Gastroesophageal sphincter (tissue), 4 donors: Measurements from ENCODE around the gene CINP. TPM values are rescaled to one million over a fixed set of nuclear protein-coding genes. Genes with fewer than 3 reads are reported as not detected.
A peak's percentile ranks its signal among the peaks of the same experiment; 100 is the strongest.

Source experiments
- ATAC-seq: fragments of 150-250 bp; one replicate; pipeline ENCODE4 v1.9.1; 2016; ENCODE audit warnings: mild to moderate bottlenecking, moderate library complexity
- H3K27ac ChIP-seq, 4 donors: fragments of 200-600 bp; sonication (generic) in 3 of 4; 1 replicate in 3 of 4; 2 replicates in 1 of 4; pipeline ENCODE4 v1.5.1; 2016 to 2019
- H3K27me3 ChIP-seq: fragments of 200-600 bp; sonication (generic); one replicate; pipeline ENCODE4 v1.5.1; 2019
- H3K36me3 ChIP-seq, 2 donors: fragments of 200-600 bp; sonication (generic); one replicate each; pipeline ENCODE4 v1.5.1; 2019; ENCODE audit warnings: control low read depth in 1 of 2
- H3K4me1 ChIP-seq, 3 donors: fragments of 200-600 bp; sonication (generic); 1 replicate in 2 of 3; 2 replicates in 1 of 3; pipeline ENCODE4 v1.5.1; 2016 to 2019; ENCODE audit warnings: control low read depth in 2 of 3
- H3K4me3 ChIP-seq, 2 donors: fragments of 200-600 bp; sonication (generic); one replicate each; pipeline ENCODE4 v1.5.1; 2019; ENCODE audit warnings: mild to moderate bottlenecking in 1 of 2, moderate library complexity in 1 of 2
- H3K9me3 ChIP-seq, 3 donors: fragments of 200-600 bp; sonication (generic); one replicate each; pipeline ENCODE4 v1.5.1; 2017 to 2019; ENCODE audit warnings: control low read depth in 2 of 3
- EP300 ChIP-seq: sonication (generic); formaldehyde crosslinking; IDR thresholded peaks from one replicate; pipeline ENCODE4 v1.6.1; 2017; ENCODE audit warnings: antibody characterized with exemption, mild to moderate bottlenecking
- POLR2A ChIP-seq, 2 donors: fragments of 450-650 bp; IDR thresholded peaks; one replicate each; pipeline ENCODE4 v1.6.1; 2017; ENCODE audit warnings: antibody characterized with exemption in 2 of 2, mild to moderate bottlenecking in 2 of 2, moderate library complexity in 1 of 2
- POLR2AphosphoS5 ChIP-seq: sonication (generic); formaldehyde crosslinking; IDR thresholded peaks from one replicate; pipeline ENCODE4 v1.6.1; 2017; ENCODE audit warnings: antibody characterized with exemption
- WGBS, 2 donors: methylation state at CpG; one replicate each; pipeline ENCODE4 v1.1.5; 2018; ENCODE audit warnings: low coverage in 1 of 2; 5-methylcytosine and 5-hydroxymethylcytosine counted together
- total RNA-seq, 4 donors: library from RNA; depleted of rRNA; stranded (reverse); fragments of >200 nt; gene quantifications; one replicate each; pipeline ENCODE4 v1.1.0, GENCODE V29; 2016
- TF ChIP-seq, protein P1 (sequence below), 4 experiments: fragments of 200-600 bp in 2 of 4; fragments of 450-650 bp in 2 of 4; sonication (generic) in 1 of 4; IDR thresholded peaks; one replicate each; pipeline ENCODE4 v1.5.1; 2017 to 2019; ENCODE audit warnings: antibody characterized with exemption in 4 of 4, mild to moderate bottlenecking in 2 of 4, moderate library complexity in 2 of 4

The CINP gene
- total RNA-seq, 4 donors from 2014 or later, result 26.3 to 52.1 (median 29.3) TPM

DNA sequence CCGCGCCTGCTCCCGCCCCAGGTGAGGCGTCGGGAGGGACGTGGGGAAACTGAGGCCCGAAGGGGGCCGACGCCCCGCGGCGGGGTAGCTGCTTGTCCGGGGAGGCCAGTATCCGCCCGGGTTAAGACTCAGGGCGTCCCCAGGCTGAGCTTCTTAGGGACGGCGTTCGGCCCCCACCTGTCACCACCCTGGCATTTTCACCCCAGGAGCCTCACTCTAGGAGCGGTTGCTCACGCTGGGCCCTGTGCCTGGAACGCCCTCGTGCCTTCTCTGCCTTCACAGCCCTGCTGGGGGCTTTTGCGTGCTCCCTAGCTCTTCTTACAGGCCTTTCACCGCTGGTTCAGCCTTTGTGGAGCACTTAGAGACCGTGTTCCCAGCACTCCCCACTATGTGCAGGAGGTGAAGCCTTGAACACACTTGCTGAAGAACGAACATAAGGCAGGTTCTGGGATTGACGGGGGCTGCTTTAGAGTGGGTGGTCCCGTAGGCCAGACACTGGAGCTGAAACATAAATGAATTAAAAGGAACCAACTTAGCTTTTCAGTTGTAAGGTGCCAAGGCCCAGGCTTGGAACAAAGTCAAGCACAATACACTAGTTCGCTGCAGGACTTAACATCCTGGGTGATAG is 42.5 kb downstream of the CINP start:
- peak overlapping the region; percentile 37 to 82 for H3K4me3 ChIP-seq
- WGBS, 2 donors, result 25 to 100% methylated on average over 1 to 4 of the region's 30 CpGs
- ATAC-seq, result peak; percentile 26
- H3K36me3 ChIP-seq, result no peaks in the 10 kb centered on the region
- no peaks in the 10 kb centered on the region for H3K9me3 ChIP-seq
- no peaks in the 10 kb centered on the region for H3K27me3 ChIP-seq
- peaks cover 2 to 57% (median 19%) of the 10 kb centered on the region in 3 donors for H3K4me1 ChIP-seq
- peak overlapping the region; percentile 66 to 98 (median 96) for H3K27ac ChIP-seq
- TF ChIP-seq, protein P1, sequence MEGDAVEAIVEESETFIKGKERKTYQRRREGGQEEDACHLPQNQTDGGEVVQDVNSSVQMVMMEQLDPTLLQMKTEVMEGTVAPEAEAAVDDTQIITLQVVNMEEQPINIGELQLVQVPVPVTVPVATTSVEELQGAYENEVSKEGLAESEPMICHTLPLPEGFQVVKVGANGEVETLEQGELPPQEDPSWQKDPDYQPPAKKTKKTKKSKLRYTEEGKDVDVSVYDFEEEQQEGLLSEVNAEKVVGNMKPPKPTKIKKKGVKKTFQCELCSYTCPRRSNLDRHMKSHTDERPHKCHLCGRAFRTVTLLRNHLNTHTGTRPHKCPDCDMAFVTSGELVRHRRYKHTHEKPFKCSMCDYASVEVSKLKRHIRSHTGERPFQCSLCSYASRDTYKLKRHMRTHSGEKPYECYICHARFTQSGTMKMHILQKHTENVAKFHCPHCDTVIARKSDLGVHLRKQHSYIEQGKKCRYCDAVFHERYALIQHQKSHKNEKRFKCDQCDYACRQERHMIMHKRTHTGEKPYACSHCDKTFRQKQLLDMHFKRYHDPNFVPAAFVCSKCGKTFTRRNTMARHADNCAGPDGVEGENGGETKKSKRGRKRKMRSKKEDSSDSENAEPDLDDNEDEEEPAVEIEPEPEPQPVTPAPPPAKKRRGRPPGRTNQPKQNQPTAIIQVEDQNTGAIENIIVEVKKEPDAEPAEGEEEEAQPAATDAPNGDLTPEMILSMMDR (IDR thresholded peaks at IDR 0.05), result no peak
- TF ChIP-seq POLR2A (IDR thresholded peaks at IDR 0.05) (peak; percentile 3 to 31), EP300 (no peak), POLR2AphosphoS5 (peak; percentile 7)

DNA sequence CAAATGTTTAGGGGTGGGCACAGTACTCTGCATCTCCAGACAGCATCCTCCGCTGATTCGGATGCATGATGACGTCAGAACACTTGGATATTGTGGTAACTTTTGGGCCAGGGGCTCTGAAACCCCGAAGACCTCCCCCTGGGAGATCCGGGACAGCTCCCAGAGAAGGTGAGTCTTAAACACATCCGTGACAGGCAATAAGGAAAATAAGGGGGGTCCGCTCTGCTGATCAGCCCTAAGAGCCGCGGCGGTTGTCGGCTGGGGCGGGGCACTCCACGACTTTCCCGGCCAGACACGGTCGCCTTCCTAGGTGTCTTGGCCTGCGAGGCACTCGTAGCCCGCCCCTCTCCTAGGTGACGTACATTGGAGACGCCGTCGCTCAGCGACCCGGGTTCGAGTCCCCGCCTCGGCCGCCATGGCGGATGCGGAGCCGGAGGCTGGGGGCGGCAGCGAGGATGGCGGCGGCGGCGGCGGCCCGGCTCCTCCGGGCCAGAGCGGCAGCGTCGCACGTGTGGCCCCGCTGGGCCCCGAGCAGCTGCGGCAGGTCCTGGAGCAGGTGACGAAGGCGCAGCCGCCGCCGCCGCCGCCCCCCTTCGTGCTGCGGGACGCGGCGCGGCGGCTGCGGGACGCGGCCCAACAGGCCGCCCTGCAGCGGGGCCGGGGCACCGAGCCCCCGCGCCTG is 43.2 kb downstream of the CINP start, which contains the start of gene ZNF839:
Gene ZNF839, plus strand, starts transcription at position 396 of the 682 bp plus-strand sequence. Its CDS starts 20 bp downstream, at position 416.
- Histone ChIP-seq H3K27me3 (no peaks in the 10 kb centered on the region), H3K27ac (peak within 1 kb of the TSS; percentile 66 to 98 (median 96)), H3K4me1 (peaks cover 2 to 63% (median 19%) of the 10 kb centered on the region in 3 donors), H3K9me3 (no peaks in the 10 kb centered on the region), H3K36me3 (no peaks in the 10 kb centered on the region), H3K4me3 (peak within 1 kb of the TSS; percentile 37 to 82)
- ATAC-seq, result peak; percentile 89
- WGBS, 2 donors, result 0% methylated on average over 3 of the region's 71 CpGs; no CpG with 5 or more reads in 1 of the 2 donors
- TF ChIP-seq POLR2A (IDR thresholded peaks at IDR 0.05) (peak in 1 of 2 donors; percentile 38), POLR2AphosphoS5 (peak; percentile 88), EP300 (no peak)
- TF ChIP-seq, protein P1 (IDR thresholded peaks at IDR 0.05), result no peak

DNA sequence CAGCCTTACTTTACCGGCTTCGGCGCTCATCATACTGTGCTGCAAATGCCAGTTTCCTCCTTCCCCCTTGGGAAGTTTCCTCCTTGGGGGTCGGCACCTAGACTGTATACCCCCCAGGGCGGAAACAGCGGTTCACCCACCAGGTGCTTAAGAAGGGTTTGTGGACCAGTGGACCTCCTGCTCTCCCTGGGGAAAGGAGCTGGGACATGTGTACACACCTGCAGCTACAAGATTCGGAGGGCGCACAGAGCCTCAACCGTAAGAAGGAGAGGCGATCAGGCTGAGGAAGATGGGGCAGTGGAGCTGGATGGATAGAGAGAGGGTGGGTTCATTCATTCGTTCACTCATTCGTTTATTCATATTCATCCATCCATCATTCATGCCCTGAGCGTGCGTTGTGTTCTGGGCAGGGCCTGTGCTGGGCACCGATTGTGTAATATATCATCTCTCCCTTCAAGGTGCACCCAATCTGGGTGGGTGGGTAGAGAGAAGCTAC is 43.9 kb downstream of the CINP start:
- Histone ChIP-seq H3K9me3 (no peaks in the 10 kb centered on the region), H3K4me1 (peaks cover 2 to 67% (median 19%) of the 10 kb centered on the region in 3 donors), H3K36me3 (no peaks in the 10 kb centered on the region), H3K27me3 (no peaks in the 10 kb centered on the region), H3K27ac (peak overlapping the region; percentile 66 to 98 (median 96)), H3K4me3 (peak overlapping the region; percentile 37 to 82)
- ATAC-seq, result peak; percentile 6
- TF ChIP-seq POLR2AphosphoS5 (no peak), EP300 (no peak), POLR2A (IDR thresholded peaks at IDR 0.05) (no peak)
- TF ChIP-seq, protein P1 (IDR thresholded peaks at IDR 0.05), result no peak
- 43 to 45% methylated on average over 4 to 7 of the region's 15 CpGs for WGBS, 2 donors

DNA sequence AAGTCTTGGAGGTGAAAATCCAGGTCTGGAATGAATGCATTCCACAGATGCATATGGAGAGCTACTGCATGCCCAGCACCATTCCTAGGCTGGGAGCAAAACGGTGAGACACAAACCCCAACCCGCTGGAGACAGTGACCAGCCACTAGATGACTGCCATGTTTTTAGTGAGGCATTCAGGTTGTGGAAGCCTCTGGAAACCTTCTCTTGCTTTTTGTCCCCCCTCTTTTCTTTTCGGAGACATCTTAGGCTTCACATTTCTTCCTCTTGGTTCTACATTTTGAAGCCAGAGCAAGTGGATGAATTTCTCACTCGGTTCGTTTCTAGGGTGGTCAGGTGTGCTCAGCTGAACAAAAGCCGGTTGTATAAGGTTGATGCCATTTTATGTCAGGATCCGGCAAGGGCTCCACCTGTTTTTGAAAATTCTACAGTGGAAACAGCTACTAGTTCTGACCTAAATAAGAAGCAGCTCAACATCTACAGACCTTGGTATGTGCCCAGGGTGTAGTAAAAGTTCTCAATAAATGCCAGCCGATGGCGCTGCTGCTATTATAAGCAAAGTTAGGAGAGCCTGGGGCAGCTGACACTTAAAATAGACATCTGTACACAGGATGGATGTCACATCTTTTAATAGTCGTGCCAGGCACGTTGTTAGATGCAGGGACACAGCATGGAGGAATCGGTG is 45.0 kb downstream of the CINP start:
- Histone ChIP-seq H3K4me3 (peak overlapping the region; percentile 36 to 56), H3K27me3 (no peaks in the 10 kb centered on the region), H3K27ac (peak overlapping the region; percentile 70 to 97 (median 92)), H3K36me3 (no peaks in the 10 kb centered on the region), H3K9me3 (no peaks in the 10 kb centered on the region), H3K4me1 (peaks cover 0 to 63% (median 13%) of the 10 kb centered on the region in 3 donors)
- TF ChIP-seq, protein P1 (IDR thresholded peaks at IDR 0.05), result no peak
- TF ChIP-seq POLR2A (IDR thresholded peaks at IDR 0.05) (no peak), POLR2AphosphoS5 (no peak), EP300 (no peak)
- no peak for ATAC-seq
- 47 to 65% methylated on average over 7 to 8 of the region's 12 CpGs for WGBS, 2 donors
